HepG2 (cell line): ENCODE measurements around the gene SMIM14.

Experiments used
- MAFK ChIP-seq, 2 experiments: IDR thresholded peaks in 1 of 2; conservative IDR thresholded peaks in 1 of 2; 2 replicates each; pipeline ENCODE4 v1.6.1; 2011; ENCODE audit warnings: improper control_type of control experiment in 2 of 2, low read length in 2 of 2
- MIXL1 ChIP-seq: IDR thresholded peaks from 2 replicates; pipeline ENCODE4 v1.6.1; 2016
- PHF21A ChIP-seq: sonication (generic); formaldehyde crosslinking; IDR thresholded peaks from 2 replicates; pipeline ENCODE4 v1.5.0; 2020; ENCODE audit warnings: mild to moderate bottlenecking, missing genetic modification reagents
- POLR2AphosphoS5 ChIP-seq: IDR thresholded peaks from 2 replicates; pipeline ENCODE4 v1.6.1; 2012; ENCODE audit warnings: low read depth, low read length
- ZFX ChIP-seq: sonication (generic); formaldehyde crosslinking; IDR thresholded peaks from 2 replicates; pipeline ENCODE4 v1.4.0; 2020; ENCODE audit warnings: mild to moderate bottlenecking, low read depth, missing genetic modification reagents, moderate library complexity
- TF ChIP-seq, protein P1 (sequence below): sonication (generic); formaldehyde crosslinking; IDR thresholded peaks from 2 replicates; pipeline ENCODE4 v1.5.1; 2020; ENCODE audit warnings: mild to moderate bottlenecking, missing genetic modification reagents

GRCh38 chr4:39667706-39668105, 29.0 kb upstream of the SMIM14 start:
- no peak for TF ChIP-seq MIXL1 (CRISPR knock-in tag)
- TF ChIP-seq MAFK (conservative IDR thresholded peaks at IDR 0.05 in 1 of 2, IDR thresholded peaks at IDR 0.05 in 1 of 2; ENCODE audit: low read length in 2 of 2) = no peak
- no peak for TF ChIP-seq ZFX (CRISPR knock-in tag)
- TF ChIP-seq, protein P1, sequence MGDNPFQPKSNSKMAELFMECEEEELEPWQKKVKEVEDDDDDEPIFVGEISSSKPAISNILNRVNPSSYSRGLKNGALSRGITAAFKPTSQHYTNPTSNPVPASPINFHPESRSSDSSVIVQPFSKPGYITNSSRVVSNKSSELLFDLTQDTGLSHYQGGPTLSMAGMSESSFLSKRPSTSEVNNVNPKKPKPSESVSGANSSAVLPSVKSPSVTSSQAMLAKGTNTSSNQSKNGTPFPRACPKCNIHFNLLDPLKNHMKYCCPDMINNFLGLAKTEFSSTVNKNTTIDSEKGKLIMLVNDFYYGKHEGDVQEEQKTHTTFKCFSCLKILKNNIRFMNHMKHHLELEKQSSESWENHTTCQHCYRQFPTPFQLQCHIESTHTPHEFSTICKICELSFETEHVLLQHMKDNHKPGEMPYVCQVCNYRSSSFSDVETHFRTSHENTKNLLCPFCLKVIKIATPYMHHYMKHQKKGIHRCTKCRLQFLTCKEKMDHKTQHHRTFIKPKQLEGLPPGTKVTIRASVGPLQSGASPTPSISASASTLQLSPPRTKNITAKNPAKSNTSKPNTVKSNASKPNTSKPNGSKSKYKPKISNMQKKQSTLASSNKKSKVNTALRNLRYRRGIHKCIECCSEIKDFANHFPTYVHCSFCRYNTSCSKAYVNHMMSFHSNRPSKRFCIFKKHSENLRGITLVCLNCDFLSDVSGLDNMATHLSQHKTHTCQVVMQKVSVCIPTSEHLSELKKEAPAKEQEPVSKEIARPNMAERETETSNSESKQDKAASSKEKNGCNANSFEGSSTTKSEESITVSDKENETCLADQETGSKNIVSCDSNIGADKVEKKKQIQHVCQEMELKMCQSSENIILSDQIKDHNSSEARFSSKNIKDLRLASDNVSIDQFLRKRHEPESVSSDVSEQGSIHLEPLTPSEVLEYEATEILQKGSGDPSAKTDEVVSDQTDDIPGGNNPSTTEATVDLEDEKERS (CRISPR knock-in tag) = no peak
- no peak for TF ChIP-seq POLR2AphosphoS5
- no peak for TF ChIP-seq PHF21A (CRISPR knock-in tag)
